ENCODE results near the gene LAMA4. TPM values are rescaled to one million over a fixed set of nuclear protein-coding genes. Genes with fewer than 3 reads are reported as not detected.

LAMA4 gene
- total RNA-seq, 1 experiment from 2014 or later = 1.1 TPM

GRCh38 chr6:112227992-112228391, 26.4 kb downstream of the LAMA4 start:
- Histone ChIP-seq H2BK5ac (ENCODE audit: insufficient read length, low read length) (no peak overlapping the region), H3K4me2 (ENCODE audit: insufficient read depth, insufficient read length, low read length) (no peak overlapping the region), H4K8ac (replicated peaks; ENCODE audit: insufficient read length, low read depth, low read length) (no peak overlapping the region), H3K79me1 (ENCODE audit: insufficient read depth, low read depth, low read length, poor library complexity, severe bottlenecking) (no peaks in the 10 kb centered on the region), H2BK120ac (ENCODE audit: low read depth, low read length, poor library complexity, severe bottlenecking) (no peak overlapping the region), H3K56ac (ENCODE audit: insufficient read length, low read depth, low read length) (no peak overlapping the region), H3T11ph (ENCODE audit: low read length) (no peak overlapping the region), H3K23me2 (ENCODE audit: insufficient read length, low read depth, low read length, poor library complexity, severe bottlenecking) (no peaks in the 10 kb centered on the region), H2BK15ac (ENCODE audit: low read depth, low read length) (no peak overlapping the region), H3K9me3 (ENCODE audit: control insufficient read depth, low read depth, low read length) (no peaks in the 10 kb centered on the region), H3K9ac (ENCODE audit: extremely low read depth, insufficient read length, low read length) (no peak overlapping the region), H3K18ac (ENCODE audit: insufficient read length, low read depth, low read length) (no peak overlapping the region), H4K5ac (ENCODE audit: insufficient read length, low read depth, low read length) (no peak overlapping the region), H2AFZ (ENCODE audit: low read length) (no peak overlapping the region), H3K4me1 (ENCODE audit: insufficient read depth, low read length) (no peaks in the 10 kb centered on the region), H3K27ac (ENCODE audit: insufficient read length, low read depth, low read length) (no peak overlapping the region), H2BK12ac (ENCODE audit: insufficient read length, low read depth, low read length) (no peak overlapping the region), H4K91ac (ENCODE audit: insufficient read length, low read depth, low read length) (no peak overlapping the region), H3K23ac (ENCODE audit: insufficient read length, low read depth, low read length) (no peak overlapping the region), H3K27me3 (ENCODE audit: insufficient read depth, low read length) (no peaks in the 10 kb centered on the region), H3K14ac (ENCODE audit: insufficient read depth, low read length) (no peak overlapping the region), H3K79me2 (ENCODE audit: insufficient read depth, low read length) (no peaks in the 10 kb centered on the region), H2BK20ac (ENCODE audit: low read depth, low read length, poor library complexity, severe bottlenecking) (no peak overlapping the region), H2AK5ac (ENCODE audit: insufficient read length, low read length) (no peak overlapping the region), H4K20me1 (ENCODE audit: control insufficient read depth, insufficient read depth, insufficient read length) (no peaks in the 10 kb centered on the region), H3K4ac (ENCODE audit: low read depth, low read length) (no peak overlapping the region)
- H3K36me3 Mint-ChIP-seq (ENCODE audit: insufficient read depth in 1 of 3, low read depth in 3 of 3) = no peaks in the 10 kb centered on the region
- DNase-seq = no peak
- peaks cover 1% of the 10 kb centered on the region; the same call in 1 of the 2 replicates for H3K27me3 Mint-ChIP-seq (ENCODE audit: low read depth)
- peaks cover 3% of the 10 kb centered on the region in 2 experiments for H3K4me1 Mint-ChIP-seq
- peaks cover 2 to 3% of the 10 kb centered on the region in 2 experiments; a peak in 2 of 5 replicates for H3K9me3 Mint-ChIP-seq
- H3K4me3 Mint-ChIP-seq = no peak overlapping the region; a peak in 1 of 5 replicates
- TF ChIP-seq, protein P1, sequence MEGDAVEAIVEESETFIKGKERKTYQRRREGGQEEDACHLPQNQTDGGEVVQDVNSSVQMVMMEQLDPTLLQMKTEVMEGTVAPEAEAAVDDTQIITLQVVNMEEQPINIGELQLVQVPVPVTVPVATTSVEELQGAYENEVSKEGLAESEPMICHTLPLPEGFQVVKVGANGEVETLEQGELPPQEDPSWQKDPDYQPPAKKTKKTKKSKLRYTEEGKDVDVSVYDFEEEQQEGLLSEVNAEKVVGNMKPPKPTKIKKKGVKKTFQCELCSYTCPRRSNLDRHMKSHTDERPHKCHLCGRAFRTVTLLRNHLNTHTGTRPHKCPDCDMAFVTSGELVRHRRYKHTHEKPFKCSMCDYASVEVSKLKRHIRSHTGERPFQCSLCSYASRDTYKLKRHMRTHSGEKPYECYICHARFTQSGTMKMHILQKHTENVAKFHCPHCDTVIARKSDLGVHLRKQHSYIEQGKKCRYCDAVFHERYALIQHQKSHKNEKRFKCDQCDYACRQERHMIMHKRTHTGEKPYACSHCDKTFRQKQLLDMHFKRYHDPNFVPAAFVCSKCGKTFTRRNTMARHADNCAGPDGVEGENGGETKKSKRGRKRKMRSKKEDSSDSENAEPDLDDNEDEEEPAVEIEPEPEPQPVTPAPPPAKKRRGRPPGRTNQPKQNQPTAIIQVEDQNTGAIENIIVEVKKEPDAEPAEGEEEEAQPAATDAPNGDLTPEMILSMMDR (conservative IDR thresholded peaks at IDR 0.05) = no peak
- no CpG with 5 or more reads among the region's 1 CpG for WGBS (ENCODE audit: extremely low coverage, insufficient read length, low lambda C conversion rate)
- no peak overlapping the region for H3K27ac Mint-ChIP-seq
